ENCODE data around the gene MRPL36.
A peak's percentile ranks its signal among the peaks of the same experiment; 100 is the strongest.

GRCh38 chr5:1763548-1763911 lies 36.1 kb downstream of the MRPL36 start:
- no peak for TF ChIP-seq POLR2A (IDR thresholded peaks at IDR 0.05)
- peak in 2 of 5 experiments; percentile 48 to 51 for TF ChIP-seq CTCF (IDR thresholded peaks at IDR 0.05 in 4 of 5, conservative IDR thresholded peaks at IDR 0.05 in 1 of 5)
